Neural cell (in vitro differentiated cells): ENCODE data around the gene TMEM258.

Experiments
- EP300 ChIP-seq: fragments of 450-650 bp; conservative IDR thresholded peaks from 2 replicates; pipeline ENCODE4 v1.6.1; 2014; ENCODE audit warnings: antibody characterized with exemption, mild to moderate bottlenecking, moderate library complexity; ENCODE audit not compliant: poor library complexity, severe bottlenecking
- EZH2 ChIP-seq: fragments of 200-600, 300-800 bp; shearing (Covaris generic), sonication (generic); IDR thresholded peaks from 2 replicates; pipeline ENCODE4 v1.6.1; 2014; ENCODE audit warnings: antibody characterized with exemption, low read length, borderline replicate concordance, mild to moderate bottlenecking; ENCODE audit not compliant: insufficient read depth, poor library complexity, severe bottlenecking
- MXI1 ChIP-seq: fragments of 450-650 bp; conservative IDR thresholded peaks from 2 replicates; pipeline ENCODE4 v1.6.1; 2014; ENCODE audit warnings: antibody characterized with exemption, mild to moderate bottlenecking; ENCODE audit not compliant: poor library complexity, severe bottlenecking
- POLR2AphosphoS5 ChIP-seq: IDR thresholded peaks from 2 replicates; pipeline ENCODE4 v1.6.1; 2012
- RAD21 ChIP-seq: fragments of 450-650 bp; conservative IDR thresholded peaks from 2 replicates; pipeline ENCODE4 v1.6.1; 2014; ENCODE audit warnings: antibody characterized with exemption, mild to moderate bottlenecking, moderate library complexity
- TF ChIP-seq, protein P1 (sequence below): fragments of 450-650 bp; IDR thresholded peaks from 2 replicates; pipeline ENCODE4 v1.5.1; 2014; ENCODE audit warnings: antibody characterized with exemption, mild to moderate bottlenecking, moderate library complexity; ENCODE audit not compliant: poor library complexity, severe bottlenecking
- TF ChIP-seq, protein P2 (sequence below): IDR thresholded peaks from 2 replicates; pipeline ENCODE4 v1.6.1; 2012; ENCODE audit warnings: borderline replicate concordance

DNA sequence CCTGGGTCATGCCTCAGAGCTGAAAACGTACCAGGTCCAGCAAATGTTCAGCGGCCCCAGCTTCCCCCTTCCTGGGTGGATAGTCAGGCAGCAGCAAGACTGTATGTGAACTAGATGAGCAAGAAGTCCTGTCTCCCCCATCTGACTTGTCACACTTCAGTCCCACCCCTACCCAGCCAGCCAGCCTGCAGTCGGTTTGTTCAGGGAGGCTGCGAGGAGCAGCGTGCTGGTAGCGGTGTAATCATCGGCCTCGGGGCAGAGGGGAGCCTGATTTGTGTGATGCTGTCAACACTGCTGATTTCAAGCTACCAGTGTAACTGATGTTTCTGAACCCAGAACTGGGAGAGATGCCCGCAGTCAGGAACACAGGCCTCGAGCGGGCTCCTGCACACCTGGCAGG, 9.6 kb downstream of the TMEM258 start:
- TF ChIP-seq EZH2 (no peak), RAD21 (no peak), POLR2AphosphoS5 (no peak), EP300 (no peak), MXI1 (no peak)
- TF ChIP-seq, protein P1, sequence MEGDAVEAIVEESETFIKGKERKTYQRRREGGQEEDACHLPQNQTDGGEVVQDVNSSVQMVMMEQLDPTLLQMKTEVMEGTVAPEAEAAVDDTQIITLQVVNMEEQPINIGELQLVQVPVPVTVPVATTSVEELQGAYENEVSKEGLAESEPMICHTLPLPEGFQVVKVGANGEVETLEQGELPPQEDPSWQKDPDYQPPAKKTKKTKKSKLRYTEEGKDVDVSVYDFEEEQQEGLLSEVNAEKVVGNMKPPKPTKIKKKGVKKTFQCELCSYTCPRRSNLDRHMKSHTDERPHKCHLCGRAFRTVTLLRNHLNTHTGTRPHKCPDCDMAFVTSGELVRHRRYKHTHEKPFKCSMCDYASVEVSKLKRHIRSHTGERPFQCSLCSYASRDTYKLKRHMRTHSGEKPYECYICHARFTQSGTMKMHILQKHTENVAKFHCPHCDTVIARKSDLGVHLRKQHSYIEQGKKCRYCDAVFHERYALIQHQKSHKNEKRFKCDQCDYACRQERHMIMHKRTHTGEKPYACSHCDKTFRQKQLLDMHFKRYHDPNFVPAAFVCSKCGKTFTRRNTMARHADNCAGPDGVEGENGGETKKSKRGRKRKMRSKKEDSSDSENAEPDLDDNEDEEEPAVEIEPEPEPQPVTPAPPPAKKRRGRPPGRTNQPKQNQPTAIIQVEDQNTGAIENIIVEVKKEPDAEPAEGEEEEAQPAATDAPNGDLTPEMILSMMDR: no peak
- TF ChIP-seq, protein P2, sequence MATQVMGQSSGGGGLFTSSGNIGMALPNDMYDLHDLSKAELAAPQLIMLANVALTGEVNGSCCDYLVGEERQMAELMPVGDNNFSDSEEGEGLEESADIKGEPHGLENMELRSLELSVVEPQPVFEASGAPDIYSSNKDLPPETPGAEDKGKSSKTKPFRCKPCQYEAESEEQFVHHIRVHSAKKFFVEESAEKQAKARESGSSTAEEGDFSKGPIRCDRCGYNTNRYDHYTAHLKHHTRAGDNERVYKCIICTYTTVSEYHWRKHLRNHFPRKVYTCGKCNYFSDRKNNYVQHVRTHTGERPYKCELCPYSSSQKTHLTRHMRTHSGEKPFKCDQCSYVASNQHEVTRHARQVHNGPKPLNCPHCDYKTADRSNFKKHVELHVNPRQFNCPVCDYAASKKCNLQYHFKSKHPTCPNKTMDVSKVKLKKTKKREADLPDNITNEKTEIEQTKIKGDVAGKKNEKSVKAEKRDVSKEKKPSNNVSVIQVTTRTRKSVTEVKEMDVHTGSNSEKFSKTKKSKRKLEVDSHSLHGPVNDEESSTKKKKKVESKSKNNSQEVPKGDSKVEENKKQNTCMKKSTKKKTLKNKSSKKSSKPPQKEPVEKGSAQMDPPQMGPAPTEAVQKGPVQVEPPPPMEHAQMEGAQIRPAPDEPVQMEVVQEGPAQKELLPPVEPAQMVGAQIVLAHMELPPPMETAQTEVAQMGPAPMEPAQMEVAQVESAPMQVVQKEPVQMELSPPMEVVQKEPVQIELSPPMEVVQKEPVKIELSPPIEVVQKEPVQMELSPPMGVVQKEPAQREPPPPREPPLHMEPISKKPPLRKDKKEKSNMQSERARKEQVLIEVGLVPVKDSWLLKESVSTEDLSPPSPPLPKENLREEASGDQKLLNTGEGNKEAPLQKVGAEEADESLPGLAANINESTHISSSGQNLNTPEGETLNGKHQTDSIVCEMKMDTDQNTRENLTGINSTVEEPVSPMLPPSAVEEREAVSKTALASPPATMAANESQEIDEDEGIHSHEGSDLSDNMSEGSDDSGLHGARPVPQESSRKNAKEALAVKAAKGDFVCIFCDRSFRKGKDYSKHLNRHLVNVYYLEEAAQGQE: no peak
